Central memory CD4-positive, alpha-beta T cell (primary cell): ENCODE data around the gene ABCA9.
"Not testable (repeated sequence)": the region's sequence is repeated elsewhere in the genome, so short reads cannot be mapped to it uniquely, and the experiment has no call there.

Experiments
- DNase-seq: peaks from one replicate; pipeline ENCODE4 v3.0.0; 2022

ABCA9 gene

DNA sequence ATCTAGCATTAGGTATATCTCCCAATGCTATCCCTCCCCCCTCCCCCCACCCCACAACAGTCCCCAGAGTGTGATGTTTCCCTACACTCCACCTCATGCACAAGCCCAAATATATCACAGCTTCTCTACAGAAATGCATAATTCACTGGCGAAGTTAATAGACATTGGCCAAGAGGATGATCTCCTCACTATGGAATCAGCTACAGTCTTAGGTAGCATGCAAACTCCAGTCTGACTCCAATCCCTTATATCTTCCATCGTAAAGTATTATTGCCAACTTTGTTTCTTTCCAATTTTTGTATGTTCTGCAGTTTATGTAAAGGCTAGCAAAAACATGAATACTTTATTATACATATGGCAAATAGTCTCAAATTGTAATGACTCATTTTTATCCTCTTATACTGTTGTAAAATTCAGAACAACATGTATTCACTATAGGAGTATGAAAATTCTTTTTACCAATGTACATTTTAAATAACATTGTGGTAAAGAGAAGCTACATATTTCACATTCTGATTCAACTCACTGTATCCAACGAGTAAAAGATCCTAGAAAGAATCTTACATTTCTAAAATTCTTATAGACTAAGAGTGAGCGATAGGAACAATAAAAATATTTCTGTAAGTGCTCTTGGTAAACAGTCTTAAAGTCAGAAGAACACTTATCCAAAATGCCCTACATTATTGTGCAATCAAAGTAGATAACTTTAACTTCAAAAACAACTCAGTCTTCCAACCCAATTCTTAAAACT lies 106.4 kb downstream of the ABCA9 start:
- DNase-seq, result no peak

DNA sequence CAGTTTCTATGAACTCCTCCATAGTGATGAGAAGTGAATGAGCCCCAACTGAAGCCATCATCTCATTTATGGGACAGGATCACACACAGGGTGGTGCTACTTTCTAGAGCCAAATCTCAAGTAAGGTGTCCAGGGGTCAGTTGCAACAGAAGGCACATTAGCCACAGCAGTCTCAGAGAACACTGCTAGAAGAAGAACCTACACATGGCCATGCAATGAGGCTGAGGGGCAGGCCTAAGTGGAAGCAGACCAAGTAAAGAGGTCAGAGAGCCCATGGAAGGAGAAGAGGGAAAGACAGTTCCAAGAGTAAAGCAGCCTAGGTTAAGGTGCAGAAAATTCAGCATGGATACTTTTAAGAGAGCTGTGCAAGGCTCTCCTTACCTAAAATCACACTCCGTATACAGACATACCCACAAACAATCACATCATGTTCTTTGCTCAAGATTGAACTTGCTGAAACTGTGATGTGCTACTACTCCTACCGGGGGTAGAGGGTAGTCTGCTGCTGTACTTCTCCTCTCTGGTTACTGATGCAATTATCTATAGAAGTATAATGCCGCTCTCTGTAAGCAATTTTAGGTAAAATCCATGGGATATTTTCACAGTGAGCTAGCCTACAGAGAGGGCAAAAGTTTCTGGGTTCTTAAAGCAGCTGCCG lies 107.3 kb downstream of the ABCA9 start:
- no peak for DNase-seq

DNA sequence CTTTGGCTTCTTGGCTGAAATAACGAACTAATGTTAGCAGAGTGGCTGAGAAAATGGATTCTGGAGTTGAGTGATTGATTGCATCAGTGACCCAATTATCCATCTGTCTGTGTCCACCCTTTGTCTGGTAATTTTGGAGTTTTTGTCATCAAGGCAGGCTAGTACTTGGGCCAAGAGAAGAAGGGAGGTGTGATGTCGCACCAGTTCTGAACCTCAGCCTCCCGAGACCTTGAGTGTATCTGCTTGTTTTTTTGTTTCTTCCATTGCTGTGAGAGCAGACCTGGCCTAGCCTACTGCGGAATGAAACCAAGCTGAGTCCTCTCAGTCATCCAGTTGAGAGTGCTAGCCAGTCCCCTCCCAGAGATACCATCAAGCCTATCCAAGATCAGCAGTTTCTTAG lies 110.0 kb downstream of the ABCA9 start:
- DNase-seq, result no peak

DNA sequence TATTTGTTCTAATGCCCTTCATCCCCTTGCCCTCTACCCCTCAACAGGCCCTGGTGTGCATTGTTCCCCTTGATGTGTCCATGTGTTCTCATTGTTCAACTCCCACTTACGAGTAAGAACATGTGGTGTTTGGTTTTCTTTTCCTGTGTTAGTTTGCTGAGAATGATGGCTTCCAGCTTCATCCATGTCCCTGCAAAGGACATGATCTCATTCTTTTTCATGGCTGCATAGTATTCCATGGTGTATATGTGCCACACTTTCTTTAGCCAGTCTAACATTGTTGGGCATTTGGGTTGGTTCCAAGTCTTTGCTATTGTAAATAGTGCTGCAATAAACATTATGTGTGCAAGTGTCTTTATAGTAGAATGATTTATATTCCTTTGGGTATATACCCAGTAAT lies 112.9 kb downstream of the ABCA9 start:
- not testable (repeated sequence) for DNase-seq

DNA sequence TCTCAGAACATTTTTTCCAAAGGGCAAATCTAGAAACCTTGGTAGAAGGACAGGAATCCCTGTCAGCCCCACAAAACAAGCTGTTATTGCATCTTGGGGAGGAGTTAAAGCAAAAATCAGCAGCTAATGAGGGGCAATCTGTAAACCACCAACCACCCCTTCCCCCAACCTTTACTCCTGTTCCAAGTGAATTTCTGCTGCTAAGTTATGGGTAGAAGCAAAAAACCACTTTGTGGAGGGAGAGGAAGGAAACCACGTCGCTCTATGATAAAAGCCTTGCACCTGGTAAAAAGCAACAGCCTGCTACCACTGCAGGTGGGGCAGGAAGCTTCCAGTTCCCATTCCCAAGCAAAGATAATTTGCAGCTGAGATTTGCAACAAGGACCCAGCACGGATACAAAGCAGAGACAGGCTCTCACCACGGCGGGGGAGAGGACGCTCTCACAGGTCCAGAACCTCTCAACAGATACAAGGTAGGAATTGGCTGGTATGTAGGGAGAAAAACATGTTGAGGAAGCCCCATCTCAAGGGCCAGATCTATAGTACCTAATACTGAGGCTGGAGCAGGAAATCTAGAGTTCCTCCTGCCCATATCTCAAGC lies 116.2 kb downstream of the ABCA9 start:
- DNase-seq, result no peak

DNA sequence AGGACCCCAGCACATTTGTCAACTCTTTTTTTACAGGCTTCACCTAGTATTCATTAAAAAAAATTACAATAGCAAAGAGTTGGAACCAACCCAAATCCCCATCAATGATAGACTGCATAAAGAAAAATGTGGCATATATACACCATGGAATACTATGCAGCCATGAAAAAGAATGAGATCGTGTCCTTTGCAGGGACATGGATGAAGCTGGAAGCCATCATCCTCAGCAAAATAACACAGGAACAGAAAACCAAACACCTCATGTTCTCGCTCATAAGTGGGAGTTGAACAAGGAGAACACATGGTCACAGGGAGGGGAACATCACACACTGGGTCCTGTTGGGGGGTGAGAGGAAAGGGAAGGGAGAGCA lies 116.9 kb downstream of the ABCA9 start:
- not testable (repeated sequence) for DNase-seq

DNA sequence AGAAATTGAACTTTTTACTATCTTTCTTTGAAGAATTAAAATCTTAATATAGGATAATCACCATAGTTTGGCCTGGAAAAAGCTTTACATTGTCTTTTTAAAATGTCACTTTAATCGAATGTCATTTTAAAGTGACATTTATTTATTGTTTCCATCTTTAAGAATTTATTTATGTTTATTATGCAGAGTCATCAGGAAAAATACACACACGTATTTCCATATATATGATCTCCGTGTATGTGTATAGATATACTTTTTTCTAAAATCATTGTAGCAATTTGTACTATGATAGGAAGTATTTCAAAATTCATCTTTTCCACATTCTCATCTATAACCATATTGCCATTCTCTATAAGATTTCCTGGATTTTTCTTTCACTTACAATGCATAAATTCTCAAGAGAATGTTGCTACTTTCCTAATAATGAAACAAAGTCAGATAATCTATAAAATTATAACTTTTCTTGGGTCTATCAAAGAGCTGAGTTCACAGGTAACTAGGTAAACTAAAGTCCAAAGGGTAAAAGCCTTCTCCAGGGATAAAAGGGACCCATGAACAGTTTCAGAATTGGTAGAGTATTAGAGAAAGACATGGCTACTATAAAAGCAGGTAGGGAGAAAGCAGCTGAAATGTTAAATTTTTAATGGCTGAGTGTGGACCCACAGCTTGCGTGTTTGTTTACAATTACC lies 117.5 kb downstream of the ABCA9 start:
- DNase-seq, result no peak

DNA sequence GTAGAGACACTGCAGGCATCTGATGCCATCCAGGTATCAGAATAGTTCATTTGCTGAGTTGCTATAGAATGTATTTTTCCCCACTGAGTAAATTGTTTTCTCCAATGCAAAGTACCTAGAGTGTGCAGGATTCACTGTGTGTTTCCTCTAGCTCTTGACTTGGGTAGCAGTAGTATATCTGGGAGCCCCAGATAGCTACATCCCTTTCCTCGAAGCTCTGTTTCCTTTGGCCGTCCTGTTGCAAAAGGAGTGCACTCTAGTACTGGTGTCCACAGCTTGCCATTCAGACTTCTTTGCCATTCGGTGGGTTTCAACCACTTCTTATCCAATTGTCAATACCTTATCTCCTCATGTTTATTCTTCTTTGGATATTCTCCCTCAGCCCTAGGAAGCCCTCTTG lies 118.3 kb downstream of the ABCA9 start:
- no peak for DNase-seq

DNA sequence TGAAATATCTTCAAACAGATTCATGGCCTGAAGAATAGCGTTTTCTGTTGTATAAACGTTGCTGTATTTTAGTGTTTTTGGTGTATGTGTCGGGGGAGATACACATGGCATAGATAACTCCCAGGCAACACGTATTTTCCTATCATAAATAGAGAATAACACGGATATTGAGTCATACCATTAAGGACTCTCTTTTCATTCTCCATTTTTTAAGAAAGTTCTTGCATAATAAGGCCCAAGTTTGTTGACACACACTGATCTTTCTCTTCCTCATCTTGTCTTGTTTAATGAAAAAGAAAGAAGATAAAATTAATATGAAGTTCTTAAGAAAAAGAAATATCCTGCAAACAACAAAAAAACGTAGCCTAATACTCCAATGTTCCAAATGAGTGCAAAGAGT lies 119.0 kb downstream of the ABCA9 start:
- no peak for DNase-seq

DNA sequence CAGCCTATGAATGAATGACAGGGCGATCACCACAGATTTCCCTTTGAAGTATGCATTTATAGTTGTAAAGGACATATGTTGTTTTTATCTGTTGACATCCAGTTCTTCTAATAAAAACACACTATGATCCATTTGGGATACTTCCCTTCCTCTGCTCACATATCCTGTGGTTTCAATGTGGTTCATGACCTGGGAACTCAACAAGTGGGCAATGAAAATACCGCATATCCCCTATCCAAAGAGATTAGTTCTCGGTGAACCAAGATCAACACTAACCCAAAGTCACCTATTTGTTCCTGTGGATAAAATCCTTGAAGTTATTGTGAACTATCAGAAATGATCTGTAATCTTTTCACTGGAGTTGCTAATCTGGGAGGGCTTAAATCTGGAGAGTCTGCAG lies 121.5 kb downstream of the ABCA9 start:
- DNase-seq, result no peak

DNA sequence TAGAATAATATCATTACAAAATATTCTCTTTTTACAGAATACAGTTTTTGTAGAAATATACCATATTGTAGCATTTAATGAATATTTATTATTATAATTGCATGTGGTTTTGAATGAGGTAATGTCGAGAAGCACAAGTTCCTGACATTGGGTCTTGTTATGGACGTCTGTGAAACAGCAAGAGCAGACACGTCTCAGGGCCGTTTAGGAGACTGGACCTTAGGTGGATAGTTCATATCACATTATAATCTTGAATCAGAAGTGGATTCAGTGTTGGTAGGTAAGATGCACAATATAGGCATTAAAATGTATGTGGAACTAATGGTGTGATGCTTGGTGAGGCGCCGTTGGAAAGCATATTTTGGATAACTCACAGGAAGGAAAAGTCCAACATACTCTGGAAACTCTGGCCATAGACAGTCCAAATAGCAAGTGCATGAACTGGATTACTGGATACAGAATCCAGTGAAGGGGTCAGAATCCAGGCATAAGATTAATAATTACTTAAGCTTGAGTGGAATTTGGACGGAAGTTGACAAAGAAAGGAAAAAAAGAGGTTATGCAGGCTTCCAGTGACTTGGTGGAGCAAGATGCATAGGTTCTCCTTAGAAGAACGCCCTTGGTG lies 122.7 kb downstream of the ABCA9 start:
- no peak for DNase-seq

DNA sequence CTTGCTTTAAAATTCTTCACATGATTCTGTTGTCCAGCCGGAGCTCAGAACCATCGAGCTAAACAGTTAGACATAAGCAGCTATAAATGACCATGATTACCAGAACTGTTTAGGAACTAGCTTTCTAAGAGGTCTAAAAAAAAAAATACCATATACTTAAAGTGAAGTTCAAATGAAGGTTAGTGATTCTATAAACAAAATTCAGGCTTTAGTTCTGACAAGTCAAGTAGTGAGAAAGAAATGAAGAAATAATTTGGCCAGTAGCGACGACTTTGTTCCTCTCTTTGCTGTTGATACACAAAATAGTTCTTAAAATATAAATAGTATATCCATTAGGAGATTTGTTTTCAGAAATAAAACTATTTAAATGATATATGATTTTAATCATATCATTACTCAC lies 133.2 kb downstream of the ABCA9 start:
- DNase-seq, result no peak

DNA sequence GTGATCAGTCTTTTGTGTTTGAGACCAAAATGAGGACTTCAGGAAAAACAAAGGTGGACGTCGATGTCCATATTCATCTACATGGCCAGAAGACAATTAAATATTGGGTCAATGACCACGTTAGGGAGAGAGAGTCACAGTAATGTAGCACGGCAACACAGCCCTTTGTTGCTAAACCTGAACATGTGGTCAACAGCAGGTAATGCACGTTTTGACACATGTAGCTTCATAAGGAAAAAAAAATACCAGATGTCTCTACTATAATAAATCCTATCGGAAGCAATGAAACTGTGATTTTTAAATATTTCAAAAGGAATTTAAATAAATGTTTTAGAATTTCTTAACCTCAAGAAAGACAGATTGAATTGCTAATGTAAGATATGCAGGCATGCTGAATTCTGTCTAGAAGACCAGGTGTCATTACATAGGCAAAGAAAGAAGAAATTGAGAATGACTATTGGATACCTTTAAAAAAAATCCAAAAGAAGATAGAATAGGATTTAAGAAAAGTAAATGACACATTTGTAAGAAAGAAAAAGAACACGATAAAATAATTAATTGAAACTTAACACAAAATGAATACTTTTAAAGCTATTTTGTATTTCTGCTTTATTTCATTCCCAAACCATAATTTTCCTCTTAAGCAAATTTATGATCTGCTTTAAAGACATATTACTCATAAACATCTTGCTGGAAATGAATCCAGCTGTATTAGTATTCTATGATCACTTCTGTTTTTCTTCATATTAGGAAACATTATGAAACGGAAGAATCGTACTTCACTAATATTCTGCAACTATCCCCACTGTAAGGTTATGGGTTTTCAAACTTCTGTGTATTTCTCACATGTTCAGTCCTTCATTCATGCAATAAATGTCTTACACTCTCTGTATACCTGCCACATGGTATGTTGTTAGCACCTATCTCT lies 135.7 kb downstream of the ABCA9 start:
- DNase-seq, result no peak
